OCI-LY7 (cell line): Measurements from ENCODE around the gene TNIK. TPM values are rescaled to one million over a fixed set of nuclear protein-coding genes. Genes with fewer than 3 reads are reported as not detected.

ENCODE experiments used
- BruUV-seq: library from RNA; stranded (reverse); fragments of 400-500 nt; replicated peaks from 2 replicates; lab custom pipeline; 2021; lab: Mats Ljungman, UMichigan
- CTCF ChIA-PET: fragments of 300-600 bp; sonication (Branson Sonifier 250); formaldehyde crosslinking; loops from one replicate; lab custom pipeline; 2022; ENCODE audit warnings: antibody characterized with exemption; ENCODE audit not compliant: unreplicated experiment; lab: Charles Lee
- POLR2A ChIA-PET: fragments of 300-600 bp; sonication (Branson Sonifier 250); formaldehyde crosslinking; loops from one replicate; lab custom pipeline; 2022; ENCODE audit warnings: antibody characterized with exemption; lab: Charles Lee
- DNase-seq: peaks from one replicate; pipeline ENCODE4 v3.0.0-alpha.2; 2015; ENCODE audit warnings: low spot score
- H2AFZ ChIP-seq: fragments of 200-600 bp; sonication (generic), shearing (Covaris generic); 2 replicates; pipeline ENCODE4 v1.6.1; 2014; ENCODE audit warnings: mild to moderate bottlenecking, antibody characterized with exemption, low read length, moderate library complexity
- H3K27ac ChIP-seq: fragments of 200-600 bp; sonication (generic); 2 replicates; pipeline ENCODE4 v1.5.1; 2014; ENCODE audit warnings: mixed run types, low read depth, mild to moderate bottlenecking, moderate library complexity, low read length, inconsistent platforms; ENCODE audit not compliant: poor library complexity, severe bottlenecking
- H3K36me3 ChIP-seq: fragments of 200-600 bp; sonication (generic); 2 replicates; pipeline ENCODE4 v1.6.1; 2014; ENCODE audit warnings: mild to moderate bottlenecking, antibody characterized with exemption, low read length, moderate library complexity, mixed read lengths; ENCODE audit not compliant: insufficient read depth
- H3K4me1 ChIP-seq: fragments of 200-600 bp; sonication (generic); 2 replicates; pipeline ENCODE4 v1.5.1; 2014; ENCODE audit warnings: mild to moderate bottlenecking, low read length; ENCODE audit not compliant: insufficient read depth, poor library complexity, severe bottlenecking
- H3K4me2 ChIP-seq: fragments of 200-600 bp; sonication (generic); 2 replicates; pipeline ENCODE4 v1.6.1; 2014; ENCODE audit warnings: mild to moderate bottlenecking, low read length
- H3K4me3 ChIP-seq: fragments of 200-600 bp; sonication (generic); 2 replicates; pipeline ENCODE4 v1.5.1; 2014; ENCODE audit warnings: mild to moderate bottlenecking, low read depth, low read length; ENCODE audit not compliant: poor library complexity, severe bottlenecking
- H3K79me2 ChIP-seq: fragments of 200-600 bp; sonication (generic); 2 replicates; pipeline ENCODE4 v1.6.1; 2016; ENCODE audit warnings: low read depth, mild to moderate bottlenecking, low read length, moderate library complexity, mixed read lengths; ENCODE audit not compliant: insufficient read depth
- H3K9me2 ChIP-seq: fragments of 200-600 bp; sonication (generic); 2 replicates; pipeline ENCODE4 v1.6.1; 2016; ENCODE audit warnings: mild to moderate bottlenecking, low read length, mixed read lengths; ENCODE audit not compliant: insufficient read depth
- H3K9me3 ChIP-seq: fragments of 200-600 bp; sonication (generic); 2 replicates; pipeline ENCODE4 v1.6.1; 2014; ENCODE audit warnings: mild to moderate bottlenecking, mixed run types, low read length, mixed read lengths
- H4K20me1 ChIP-seq: fragments of 200-600 bp; sonication (generic); 2 replicates; pipeline ENCODE4 v1.6.1; 2014; ENCODE audit warnings: mild to moderate bottlenecking, antibody characterized with exemption, low read length, moderate library complexity, mixed read lengths; ENCODE audit not compliant: insufficient read depth
- CTCF ChIP-seq: fragments of 200-600 bp; sonication (generic); conservative IDR thresholded peaks from 2 replicates; pipeline ENCODE4 v1.5.1; 2014; ENCODE audit warnings: mild to moderate bottlenecking, antibody characterized with exemption, low read length, moderate library complexity, mixed read lengths
- EZH2phosphoT487 ChIP-seq: fragments of 200-600 bp; sonication (generic); IDR thresholded peaks from 2 replicates; pipeline ENCODE4 v1.6.1; 2018; ENCODE audit warnings: low read depth, borderline replicate concordance, mild to moderate bottlenecking, mixed run types, antibody characterized with exemption, low read length, moderate library complexity, mixed read lengths
- intact Hi-C: fragments of 100-400 bp; cut with micrococcal nuclease; formaldehyde crosslinking; loops from one replicate; pipeline ENCODE4 v1.10.0; 2022; ENCODE audit not compliant: unreplicated experiment
- total RNA-seq, 2 experiments: library from RNA; depleted of rRNA in 1 of 2; stranded (reverse); fragments of >200 nt in 1 of 2; shearing (Covaris generic) in 1 of 2; gene quantifications; 2 replicates each; pipeline ENCODE4 v1.2.3, GENCODE V29; 2014 to 2022

TNIK gene
- total RNA-seq, 2 experiments from 2014 or later = not detected

- TF ChIP-seq EZH2phosphoT487 (no peak), CTCF (no peak)
- H3K9me3 ChIP-seq = no peaks in the 10 kb centered on the region
- ChIA-PET POLR2A (interaction anchor here (0.6 kb wide), 1 partner anchor 59 kb away, joined by 7 read pairs; no protein-coding TSS in a partner anchor), CTCF (no interaction called here)
- no peak for DNase-seq
- H3K27ac ChIP-seq = no peak overlapping the region
- no peak overlapping the region for H2AFZ ChIP-seq
- no peak overlapping the region for H3K4me2 ChIP-seq
- H3K4me3 ChIP-seq = no peak overlapping the region
- no peaks in the 10 kb centered on the region for H3K36me3 ChIP-seq
- BruUV-seq = no TSS peak
- intact Hi-C loops = no loop called here
- no peaks in the 10 kb centered on the region for H3K4me1 ChIP-seq
- H3K79me2 ChIP-seq = no peaks in the 10 kb centered on the region
- no peaks in the 10 kb centered on the region for H4K20me1 ChIP-seq
- no peaks in the 10 kb centered on the region for H3K9me2 ChIP-seq
These were observed 317.2 kb downstream of the TNIK start for GRCh38 chr3:171142985-171143384.

GRCh38 chr3:171140246-171140645, 320.0 kb downstream of the TNIK start:
- H3K36me3 ChIP-seq = no peaks in the 10 kb centered on the region
- H3K4me2 ChIP-seq = no peak overlapping the region
- CTCF ChIA-PET = no interaction called here
- H3K4me3 ChIP-seq = no peak overlapping the region
- no peaks in the 10 kb centered on the region for H4K20me1 ChIP-seq
- intact Hi-C loops = no loop called here
- POLR2A ChIA-PET = no interaction called here
- no peaks in the 10 kb centered on the region for H3K9me2 ChIP-seq
- H3K4me1 ChIP-seq = no peaks in the 10 kb centered on the region
- no TSS peak for BruUV-seq
- no peak overlapping the region for H3K27ac ChIP-seq
- DNase-seq = no peak
- TF ChIP-seq EZH2phosphoT487 (no peak), CTCF (no peak)
- H2AFZ ChIP-seq = no peak overlapping the region
- no peaks in the 10 kb centered on the region for H3K79me2 ChIP-seq
- H3K9me3 ChIP-seq = no peaks in the 10 kb centered on the region

- H4K20me1 ChIP-seq = no peaks in the 10 kb centered on the region
- H2AFZ ChIP-seq = no peak overlapping the region
- intact Hi-C loops = no loop called here
- no peaks in the 10 kb centered on the region for H3K9me2 ChIP-seq
- no peaks in the 10 kb centered on the region for H3K79me2 ChIP-seq
- POLR2A ChIA-PET = interaction anchor here (0.7 to 1.1 kb wide), 2 partner anchors 14 to 124 kb away, joined by 3 read pairs; no protein-coding TSS in a partner anchor
- DNase-seq = no peak
- no peak overlapping the region for H3K4me3 ChIP-seq
- no peak overlapping the region for H3K4me2 ChIP-seq
- CTCF ChIA-PET = no interaction called here
- H3K27ac ChIP-seq = no peak overlapping the region
- BruUV-seq = no TSS peak
- no peak for TF ChIP-seq CTCF
- no peak for TF ChIP-seq EZH2phosphoT487
- H3K4me1 ChIP-seq = no peaks in the 10 kb centered on the region
- H3K36me3 ChIP-seq = no peaks in the 10 kb centered on the region
- no peaks in the 10 kb centered on the region for H3K9me3 ChIP-seq
These were observed 322.2 kb downstream of the TNIK start for GRCh38 chr3:171138027-171138426.
